ENCODE results near the gene ARHGAP9.

GRCh38 chr12:57496822-57497221 is 17.2 kb upstream of the ARHGAP9 start:
- TF ChIP-seq POLR2A (IDR thresholded peaks at IDR 0.05) (no peak), CTCF (IDR thresholded peaks at IDR 0.05) (no peak)

Data from stomach (tissue), 4 donors.